SH-SY5Y (cell line): ENCODE measurements around the gene DSCAML1.

ENCODE experiments used
- GATA2 ChIP-seq: IDR thresholded peaks from 2 replicates; pipeline ENCODE4 v1.6.1; 2011; ENCODE audit warnings: mild to moderate bottlenecking, low read depth, low read length
- GATA3 ChIP-seq: IDR thresholded peaks from 2 replicates; pipeline ENCODE4 v1.6.1; 2011; ENCODE audit warnings: low read depth, mild to moderate bottlenecking, low read length, moderate library complexity

GRCh38 chr11:117462183-117462863 is 334.7 kb downstream of the DSCAML1 start:
- no peak for TF ChIP-seq GATA2
- no peak for TF ChIP-seq GATA3
